HepG2 (cell line): Measurements from ENCODE around the gene N4BP2. TPM values are rescaled to one million over a fixed set of nuclear protein-coding genes. Genes with fewer than 3 reads are reported as not detected.

ENCODE experiments used
- CREB1 ChIP-seq, 2 experiments: fragments of 450-650 bp in 1 of 2; IDR thresholded peaks; 2 replicates each; pipeline ENCODE4 v1.6.1; 2016 to 2017; ENCODE audit warnings: control low read depth in 1 of 2, mild to moderate bottlenecking in 1 of 2, missing compliant biosample characterization in 1 of 2, missing genetic modification characterization in 1 of 2
- ELF3 ChIP-seq: IDR thresholded peaks from 2 replicates; pipeline ENCODE4 v1.6.1; 2016; ENCODE audit warnings: missing genetic modification reagents, missing compliant biosample characterization
- FOXA1 ChIP-seq, 2 experiments: fragments of 450-650 bp in 1 of 2; sonication (generic) in 1 of 2; formaldehyde crosslinking in 1 of 2; IDR thresholded peaks; 2 replicates each; pipeline versions ENCODE4 v1.4.0 to v1.6.1; 2016 to 2020; ENCODE audit warnings: missing genetic modification reagents in 1 of 2
- GABPA ChIP-seq, 2 experiments: IDR thresholded peaks; 2 replicates each; pipeline ENCODE4 v1.6.1; 2011 to 2016; ENCODE audit warnings: low read depth in 2 of 2, low read length in 1 of 2, missing biosample characterization in 1 of 2, missing genetic modification characterization in 1 of 2
- MTF2 ChIP-seq: sonication (generic); formaldehyde crosslinking; IDR thresholded peaks from 2 replicates; pipeline ENCODE4 v1.5.0; 2020; ENCODE audit warnings: missing genetic modification reagents, borderline replicate concordance
- NR2F6 ChIP-seq, 2 experiments: IDR thresholded peaks; 2 replicates each; pipeline ENCODE4 v1.6.1; 2016; ENCODE audit warnings: antibody characterized with exemption in 1 of 2, mild to moderate bottlenecking in 1 of 2
- POLR2AphosphoS5 ChIP-seq: IDR thresholded peaks from 2 replicates; pipeline ENCODE4 v1.6.1; 2012; ENCODE audit warnings: low read depth, low read length
- TAF1 ChIP-seq: sonication (generic); formaldehyde crosslinking; IDR thresholded peaks from 2 replicates; pipeline ENCODE4 v1.4.0; 2020; ENCODE audit warnings: missing genetic modification reagents
- ZNF782 ChIP-seq: sonication (generic); formaldehyde crosslinking; IDR thresholded peaks from 2 replicates; pipeline ENCODE4 v1.4.0; 2020; ENCODE audit warnings: missing genetic modification reagents, mild to moderate bottlenecking, borderline replicate concordance
- polyA plus RNA-seq, 8 experiments: library from polyadenylated mRNA; depleted of rRNA in 3 of 8; stranded (reverse) in 7 of 8; unstranded in 1 of 8; fragments of >200 nt; fragmentation: Illumina TruSeq in 4 of 8; extraction: Trizol in 4 of 8; gene quantifications; 2 replicates each; pipeline versions ENCODE4 v1.2.1 to v1.2.3, GENCODE V29; 2011 to 2016; ENCODE audit warnings: low read depth in 4 of 8, missing spikeins in 1 of 8, mixed read lengths in 1 of 8; ENCODE audit not compliant: insufficient read depth in 1 of 8
- total RNA-seq, 5 experiments: library from RNA; depleted of rRNA; stranded (reverse); fragments of >200 nt; fragmentation: Illumina TruSeq; extraction: Trizol; gene quantifications; 2 replicates each; pipeline ENCODE4 v1.2.3, GENCODE V29; 2016; ENCODE audit warnings: low read depth in 1 of 5
- TF ChIP-seq, protein P1 (sequence below): IDR thresholded peaks from 2 replicates; pipeline ENCODE4 v1.6.1; 2016; ENCODE audit warnings: mild to moderate bottlenecking
- TF ChIP-seq, protein P2 (sequence below), 2 experiments: IDR thresholded peaks; 2 replicates each; pipeline ENCODE4 v1.6.1; 2011 to 2012; ENCODE audit warnings: low read length in 2 of 2, borderline replicate concordance in 1 of 2, low read depth in 1 of 2, mild to moderate bottlenecking in 1 of 2, moderate library complexity in 1 of 2
- TF ChIP-seq, protein P3 (sequence below): sonication (generic); formaldehyde crosslinking; IDR thresholded peaks from 2 replicates; pipeline ENCODE4 v1.4.0; 2020; ENCODE audit warnings: missing genetic modification reagents, borderline replicate concordance
- TF ChIP-seq, protein P4 (sequence below): sonication (generic); formaldehyde crosslinking; IDR thresholded peaks from 2 replicates; pipeline ENCODE4 v1.5.0; 2020; ENCODE audit warnings: missing genetic modification reagents
- TF ChIP-seq, protein P5 (sequence below): sonication (generic); formaldehyde crosslinking; IDR thresholded peaks from 2 replicates; pipeline ENCODE4 v1.5.0; 2020; ENCODE audit warnings: mild to moderate bottlenecking, missing genetic modification reagents, moderate library complexity

The N4BP2 gene
- total and polyA plus RNA-seq, 2 of the 13 experiments (the other 11 are each of a cell fraction or from before 2014, with no cell fraction given), result 5.6 to 12.9 TPM

DNA sequence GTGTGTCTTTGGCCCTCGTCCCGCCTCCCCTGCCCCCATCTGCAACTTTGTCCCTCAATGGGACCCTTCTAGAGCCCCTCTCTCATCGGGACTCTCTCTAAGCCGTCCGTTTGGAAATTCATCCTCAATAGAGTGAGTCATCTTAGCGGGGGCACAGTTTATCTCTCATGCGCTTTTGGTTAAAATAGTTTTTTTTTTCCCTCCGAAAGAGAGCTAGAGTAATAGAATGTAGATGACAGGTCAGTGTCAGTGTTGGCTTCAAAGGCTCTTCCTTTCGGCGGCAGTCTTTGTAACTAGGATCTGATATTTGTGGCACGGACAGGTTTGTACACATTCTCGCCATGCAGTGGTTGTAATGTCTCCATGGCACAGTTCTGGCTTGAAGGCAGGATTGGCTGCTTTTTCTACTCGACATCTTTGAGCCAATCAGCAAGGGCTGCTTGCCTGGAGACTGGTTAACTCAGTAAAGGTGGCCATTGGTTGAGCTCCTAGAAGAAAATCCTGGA lies 989 bp downstream of the N4BP2 start (continued):
- TF ChIP-seq, protein P1, sequence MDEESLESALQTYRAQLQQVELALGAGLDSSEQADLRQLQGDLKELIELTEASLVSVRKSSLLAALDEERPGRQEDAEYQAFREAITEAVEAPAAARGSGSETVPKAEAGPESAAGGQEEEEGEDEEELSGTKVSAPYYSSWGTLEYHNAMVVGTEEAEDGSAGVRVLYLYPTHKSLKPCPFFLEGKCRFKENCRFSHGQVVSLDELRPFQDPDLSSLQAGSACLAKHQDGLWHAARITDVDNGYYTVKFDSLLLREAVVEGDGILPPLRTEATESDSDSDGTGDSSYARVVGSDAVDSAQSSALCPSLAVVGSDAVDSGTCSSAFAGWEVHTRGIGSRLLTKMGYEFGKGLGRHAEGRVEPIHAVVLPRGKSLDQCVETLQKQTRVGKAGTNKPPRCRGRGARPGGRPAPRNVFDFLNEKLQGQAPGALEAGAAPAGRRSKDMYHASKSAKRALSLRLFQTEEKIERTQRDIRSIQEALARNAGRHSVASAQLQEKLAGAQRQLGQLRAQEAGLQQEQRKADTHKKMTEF (CRISPR knock-in tag), result peak; percentile 6; the same call in 1 of the 2 replicates
- TF ChIP-seq, protein P2, sequence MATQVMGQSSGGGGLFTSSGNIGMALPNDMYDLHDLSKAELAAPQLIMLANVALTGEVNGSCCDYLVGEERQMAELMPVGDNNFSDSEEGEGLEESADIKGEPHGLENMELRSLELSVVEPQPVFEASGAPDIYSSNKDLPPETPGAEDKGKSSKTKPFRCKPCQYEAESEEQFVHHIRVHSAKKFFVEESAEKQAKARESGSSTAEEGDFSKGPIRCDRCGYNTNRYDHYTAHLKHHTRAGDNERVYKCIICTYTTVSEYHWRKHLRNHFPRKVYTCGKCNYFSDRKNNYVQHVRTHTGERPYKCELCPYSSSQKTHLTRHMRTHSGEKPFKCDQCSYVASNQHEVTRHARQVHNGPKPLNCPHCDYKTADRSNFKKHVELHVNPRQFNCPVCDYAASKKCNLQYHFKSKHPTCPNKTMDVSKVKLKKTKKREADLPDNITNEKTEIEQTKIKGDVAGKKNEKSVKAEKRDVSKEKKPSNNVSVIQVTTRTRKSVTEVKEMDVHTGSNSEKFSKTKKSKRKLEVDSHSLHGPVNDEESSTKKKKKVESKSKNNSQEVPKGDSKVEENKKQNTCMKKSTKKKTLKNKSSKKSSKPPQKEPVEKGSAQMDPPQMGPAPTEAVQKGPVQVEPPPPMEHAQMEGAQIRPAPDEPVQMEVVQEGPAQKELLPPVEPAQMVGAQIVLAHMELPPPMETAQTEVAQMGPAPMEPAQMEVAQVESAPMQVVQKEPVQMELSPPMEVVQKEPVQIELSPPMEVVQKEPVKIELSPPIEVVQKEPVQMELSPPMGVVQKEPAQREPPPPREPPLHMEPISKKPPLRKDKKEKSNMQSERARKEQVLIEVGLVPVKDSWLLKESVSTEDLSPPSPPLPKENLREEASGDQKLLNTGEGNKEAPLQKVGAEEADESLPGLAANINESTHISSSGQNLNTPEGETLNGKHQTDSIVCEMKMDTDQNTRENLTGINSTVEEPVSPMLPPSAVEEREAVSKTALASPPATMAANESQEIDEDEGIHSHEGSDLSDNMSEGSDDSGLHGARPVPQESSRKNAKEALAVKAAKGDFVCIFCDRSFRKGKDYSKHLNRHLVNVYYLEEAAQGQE (IDR thresholded peaks at IDR 0.05; ENCODE audit: borderline replicate concordance in 1 of 2, low read depth in 1 of 2, low read length in 2 of 2), result 0 out of 4 replicates have a peak, but pooled peaks of 1 of the 2 experiments have one; percentile 5
- TF ChIP-seq, protein P3, sequence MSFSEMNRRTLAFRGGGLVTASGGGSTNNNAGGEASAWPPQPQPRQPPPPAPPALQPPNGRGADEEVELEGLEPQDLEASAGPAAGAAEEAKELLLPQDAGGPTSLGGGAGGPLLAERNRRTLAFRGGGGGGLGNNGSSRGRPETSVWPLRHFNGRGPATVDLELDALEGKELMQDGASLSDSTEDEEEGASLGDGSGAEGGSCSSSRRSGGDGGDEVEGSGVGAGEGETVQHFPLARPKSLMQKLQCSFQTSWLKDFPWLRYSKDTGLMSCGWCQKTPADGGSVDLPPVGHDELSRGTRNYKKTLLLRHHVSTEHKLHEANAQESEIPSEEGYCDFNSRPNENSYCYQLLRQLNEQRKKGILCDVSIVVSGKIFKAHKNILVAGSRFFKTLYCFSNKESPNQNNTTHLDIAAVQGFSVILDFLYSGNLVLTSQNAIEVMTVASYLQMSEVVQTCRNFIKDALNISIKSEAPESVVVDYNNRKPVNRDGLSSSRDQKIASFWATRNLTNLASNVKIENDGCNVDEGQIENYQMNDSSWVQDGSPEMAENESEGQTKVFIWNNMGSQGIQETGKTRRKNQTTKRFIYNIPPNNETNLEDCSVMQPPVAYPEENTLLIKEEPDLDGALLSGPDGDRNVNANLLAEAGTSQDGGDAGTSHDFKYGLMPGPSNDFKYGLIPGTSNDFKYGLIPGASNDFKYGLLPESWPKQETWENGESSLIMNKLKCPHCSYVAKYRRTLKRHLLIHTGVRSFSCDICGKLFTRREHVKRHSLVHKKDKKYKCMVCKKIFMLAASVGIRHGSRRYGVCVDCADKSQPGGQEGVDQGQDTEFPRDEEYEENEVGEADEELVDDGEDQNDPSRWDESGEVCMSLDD, result no peak
- TF ChIP-seq MTF2 (CRISPR knock-in tag), result 0 out of 2 replicates have a peak, but pooled peaks have one; percentile 50
- 0 out of 2 replicates have a peak, but pooled peaks have one; percentile 8 for TF ChIP-seq NR2F6 (IDR thresholded peaks at IDR 0.05)
- peak; percentile 48; the same call in 1 of the 2 replicates for TF ChIP-seq NR2F6 (CRISPR knock-in tag; IDR thresholded peaks at IDR 0.05)
- TF ChIP-seq TAF1, result peak; percentile 49; the same call in 1 of the 2 replicates
- TF ChIP-seq FOXA1 (IDR thresholded peaks at IDR 0.05), result no peak
- TF ChIP-seq FOXA1 (CRISPR knock-in tag; IDR thresholded peaks at IDR 0.05), result peak; percentile 33; the same call in 1 of the 2 replicates
- TF ChIP-seq, protein P4, sequence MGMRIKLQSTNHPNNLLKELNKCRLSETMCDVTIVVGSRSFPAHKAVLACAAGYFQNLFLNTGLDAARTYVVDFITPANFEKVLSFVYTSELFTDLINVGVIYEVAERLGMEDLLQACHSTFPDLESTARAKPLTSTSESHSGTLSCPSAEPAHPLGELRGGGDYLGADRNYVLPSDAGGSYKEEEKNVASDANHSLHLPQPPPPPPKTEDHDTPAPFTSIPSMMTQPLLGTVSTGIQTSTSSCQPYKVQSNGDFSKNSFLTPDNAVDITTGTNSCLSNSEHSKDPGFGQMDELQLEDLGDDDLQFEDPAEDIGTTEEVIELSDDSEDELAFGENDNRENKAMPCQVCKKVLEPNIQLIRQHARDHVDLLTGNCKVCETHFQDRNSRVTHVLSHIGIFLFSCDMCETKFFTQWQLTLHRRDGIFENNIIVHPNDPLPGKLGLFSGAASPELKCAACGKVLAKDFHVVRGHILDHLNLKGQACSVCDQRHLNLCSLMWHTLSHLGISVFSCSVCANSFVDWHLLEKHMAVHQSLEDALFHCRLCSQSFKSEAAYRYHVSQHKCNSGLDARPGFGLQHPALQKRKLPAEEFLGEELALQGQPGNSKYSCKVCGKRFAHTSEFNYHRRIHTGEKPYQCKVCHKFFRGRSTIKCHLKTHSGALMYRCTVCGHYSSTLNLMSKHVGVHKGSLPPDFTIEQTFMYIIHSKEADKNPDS (CRISPR knock-in tag), result 0 out of 2 replicates have a peak, but pooled peaks have one; percentile 8
- peak; percentile 51; the same call in 1 of the 2 replicates for TF ChIP-seq ELF3 (CRISPR knock-in tag)
- no peak for TF ChIP-seq CREB1 (IDR thresholded peaks at IDR 0.05)
- peak; percentile 74 for TF ChIP-seq CREB1 (CRISPR knock-in tag; IDR thresholded peaks at IDR 0.05)
- no peak for TF ChIP-seq ZNF782
- TF ChIP-seq, protein P5, sequence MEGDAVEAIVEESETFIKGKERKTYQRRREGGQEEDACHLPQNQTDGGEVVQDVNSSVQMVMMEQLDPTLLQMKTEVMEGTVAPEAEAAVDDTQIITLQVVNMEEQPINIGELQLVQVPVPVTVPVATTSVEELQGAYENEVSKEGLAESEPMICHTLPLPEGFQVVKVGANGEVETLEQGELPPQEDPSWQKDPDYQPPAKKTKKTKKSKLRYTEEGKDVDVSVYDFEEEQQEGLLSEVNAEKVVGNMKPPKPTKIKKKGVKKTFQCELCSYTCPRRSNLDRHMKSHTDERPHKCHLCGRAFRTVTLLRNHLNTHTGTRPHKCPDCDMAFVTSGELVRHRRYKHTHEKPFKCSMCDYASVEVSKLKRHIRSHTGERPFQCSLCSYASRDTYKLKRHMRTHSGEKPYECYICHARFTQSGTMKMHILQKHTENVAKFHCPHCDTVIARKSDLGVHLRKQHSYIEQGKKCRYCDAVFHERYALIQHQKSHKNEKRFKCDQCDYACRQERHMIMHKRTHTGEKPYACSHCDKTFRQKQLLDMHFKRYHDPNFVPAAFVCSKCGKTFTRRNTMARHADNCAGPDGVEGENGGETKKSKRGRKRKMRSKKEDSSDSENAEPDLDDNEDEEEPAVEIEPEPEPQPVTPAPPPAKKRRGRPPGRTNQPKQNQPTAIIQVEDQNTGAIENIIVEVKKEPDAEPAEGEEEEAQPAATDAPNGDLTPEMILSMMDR (CRISPR knock-in tag), result peak; percentile 3; the same call in 1 of the 2 replicates
- peak; percentile 70 for TF ChIP-seq POLR2AphosphoS5
- TF ChIP-seq GABPA (IDR thresholded peaks at IDR 0.05; ENCODE audit: low read depth, low read length), result no peak
- TF ChIP-seq GABPA (CRISPR knock-in tag; IDR thresholded peaks at IDR 0.05; ENCODE audit: low read depth), result 0 out of 2 replicates have a peak, but pooled peaks have one; percentile 6
